ENCODE measurements around the gene GPR137. TPM values are rescaled to one million over a fixed set of nuclear protein-coding genes. Genes with fewer than 3 reads are reported as not detected.

GPR137 gene
- total and polyA plus RNA-seq, 4 donors, result 6.7 to 22.2 (median 9.0) TPM

DNA sequence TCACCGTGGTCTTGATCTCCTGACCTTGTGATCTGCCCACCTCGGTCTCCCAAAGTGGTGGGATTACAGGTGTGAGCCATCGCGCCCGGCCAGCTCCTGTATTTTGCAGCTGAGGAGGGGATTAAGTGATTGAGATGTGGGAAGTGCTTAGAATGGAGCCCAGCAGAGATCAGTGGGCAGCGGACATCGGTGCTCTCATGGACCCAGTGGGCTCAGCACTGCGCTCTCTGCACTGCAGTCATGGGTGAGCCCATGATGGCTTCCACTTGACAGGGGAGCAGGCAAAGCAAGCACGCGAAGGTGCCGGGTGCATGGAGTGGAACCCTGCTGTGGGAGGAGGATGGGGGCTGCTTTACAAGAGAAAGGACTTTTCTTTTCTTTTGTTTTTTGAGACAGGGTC is 45.2 kb downstream of the GPR137 start:
- 85% methylated on average over 11 of the region's 11 CpGs for WGBS

DNA sequence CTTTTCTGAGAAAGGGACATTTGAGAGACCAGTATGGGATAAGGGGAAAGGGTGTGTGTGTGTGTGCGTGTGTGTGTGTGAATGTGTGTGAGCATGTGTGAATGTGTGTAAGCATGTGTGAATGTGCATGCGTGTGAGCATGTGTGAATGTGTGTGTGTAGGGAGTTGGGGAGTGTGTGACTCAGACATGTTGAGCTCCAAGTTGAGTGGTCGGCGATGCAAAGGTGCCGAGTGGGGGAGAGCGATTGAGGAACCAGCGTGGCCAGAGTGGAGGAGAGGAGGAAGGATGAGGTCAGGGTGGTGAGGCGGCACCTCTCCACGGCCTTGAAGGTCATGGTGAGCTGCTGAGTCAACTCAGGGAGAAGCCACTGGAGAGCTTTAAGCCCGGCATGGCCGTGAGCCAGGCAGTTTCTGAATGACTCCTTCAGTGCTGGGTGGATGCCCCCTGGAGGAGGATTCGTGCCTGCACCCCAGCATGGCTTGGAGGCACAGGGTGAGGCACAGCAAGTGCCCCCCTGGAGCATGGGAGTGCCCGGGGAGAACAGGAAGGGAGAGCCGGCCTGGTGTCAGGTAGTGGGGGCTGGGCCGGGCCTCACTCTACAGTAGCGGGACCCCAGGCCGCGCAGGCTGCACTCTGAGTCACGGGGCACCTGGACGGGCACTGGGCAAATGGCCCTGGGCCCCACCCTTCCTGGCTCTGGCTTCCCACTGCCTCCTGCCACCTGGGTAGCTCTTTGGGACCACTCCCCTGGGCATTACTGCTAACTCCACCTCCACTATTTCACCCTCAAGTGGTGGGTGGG is 46.1 kb downstream of the GPR137 start:
- no peaks in the 10 kb centered on the region for H3K36me3 ChIP-seq (ENCODE audit: control insufficient read depth in 4 of 4, insufficient read depth in 3 of 4, low read depth in 1 of 4, low read length in 3 of 4)
- no peak overlapping the region for H3K27ac ChIP-seq (ENCODE audit: low read depth in 1 of 2, low read length in 2 of 2)
- TF ChIP-seq JUND (IDR thresholded peaks at IDR 0.05), result no peak
- TF ChIP-seq NR2F2 (IDR thresholded peaks at IDR 0.05), result no peak
- TF ChIP-seq, protein P1, sequence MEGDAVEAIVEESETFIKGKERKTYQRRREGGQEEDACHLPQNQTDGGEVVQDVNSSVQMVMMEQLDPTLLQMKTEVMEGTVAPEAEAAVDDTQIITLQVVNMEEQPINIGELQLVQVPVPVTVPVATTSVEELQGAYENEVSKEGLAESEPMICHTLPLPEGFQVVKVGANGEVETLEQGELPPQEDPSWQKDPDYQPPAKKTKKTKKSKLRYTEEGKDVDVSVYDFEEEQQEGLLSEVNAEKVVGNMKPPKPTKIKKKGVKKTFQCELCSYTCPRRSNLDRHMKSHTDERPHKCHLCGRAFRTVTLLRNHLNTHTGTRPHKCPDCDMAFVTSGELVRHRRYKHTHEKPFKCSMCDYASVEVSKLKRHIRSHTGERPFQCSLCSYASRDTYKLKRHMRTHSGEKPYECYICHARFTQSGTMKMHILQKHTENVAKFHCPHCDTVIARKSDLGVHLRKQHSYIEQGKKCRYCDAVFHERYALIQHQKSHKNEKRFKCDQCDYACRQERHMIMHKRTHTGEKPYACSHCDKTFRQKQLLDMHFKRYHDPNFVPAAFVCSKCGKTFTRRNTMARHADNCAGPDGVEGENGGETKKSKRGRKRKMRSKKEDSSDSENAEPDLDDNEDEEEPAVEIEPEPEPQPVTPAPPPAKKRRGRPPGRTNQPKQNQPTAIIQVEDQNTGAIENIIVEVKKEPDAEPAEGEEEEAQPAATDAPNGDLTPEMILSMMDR (IDR thresholded peaks at IDR 0.05; ENCODE audit: low read depth, low read length, missing input control), result peak; percentile 29
- no peak for TF ChIP-seq FOXA1 (IDR thresholded peaks at IDR 0.05)
- no peak for TF ChIP-seq RXRA (IDR thresholded peaks at IDR 0.05)
- TF ChIP-seq EGR1 (IDR thresholded peaks at IDR 0.05; ENCODE audit: low read depth in 2 of 2), result no peak
- TF ChIP-seq RAD21 (IDR thresholded peaks at IDR 0.05), result peak in 1 of 2 donors; percentile 61
- TF ChIP-seq, protein P2, sequence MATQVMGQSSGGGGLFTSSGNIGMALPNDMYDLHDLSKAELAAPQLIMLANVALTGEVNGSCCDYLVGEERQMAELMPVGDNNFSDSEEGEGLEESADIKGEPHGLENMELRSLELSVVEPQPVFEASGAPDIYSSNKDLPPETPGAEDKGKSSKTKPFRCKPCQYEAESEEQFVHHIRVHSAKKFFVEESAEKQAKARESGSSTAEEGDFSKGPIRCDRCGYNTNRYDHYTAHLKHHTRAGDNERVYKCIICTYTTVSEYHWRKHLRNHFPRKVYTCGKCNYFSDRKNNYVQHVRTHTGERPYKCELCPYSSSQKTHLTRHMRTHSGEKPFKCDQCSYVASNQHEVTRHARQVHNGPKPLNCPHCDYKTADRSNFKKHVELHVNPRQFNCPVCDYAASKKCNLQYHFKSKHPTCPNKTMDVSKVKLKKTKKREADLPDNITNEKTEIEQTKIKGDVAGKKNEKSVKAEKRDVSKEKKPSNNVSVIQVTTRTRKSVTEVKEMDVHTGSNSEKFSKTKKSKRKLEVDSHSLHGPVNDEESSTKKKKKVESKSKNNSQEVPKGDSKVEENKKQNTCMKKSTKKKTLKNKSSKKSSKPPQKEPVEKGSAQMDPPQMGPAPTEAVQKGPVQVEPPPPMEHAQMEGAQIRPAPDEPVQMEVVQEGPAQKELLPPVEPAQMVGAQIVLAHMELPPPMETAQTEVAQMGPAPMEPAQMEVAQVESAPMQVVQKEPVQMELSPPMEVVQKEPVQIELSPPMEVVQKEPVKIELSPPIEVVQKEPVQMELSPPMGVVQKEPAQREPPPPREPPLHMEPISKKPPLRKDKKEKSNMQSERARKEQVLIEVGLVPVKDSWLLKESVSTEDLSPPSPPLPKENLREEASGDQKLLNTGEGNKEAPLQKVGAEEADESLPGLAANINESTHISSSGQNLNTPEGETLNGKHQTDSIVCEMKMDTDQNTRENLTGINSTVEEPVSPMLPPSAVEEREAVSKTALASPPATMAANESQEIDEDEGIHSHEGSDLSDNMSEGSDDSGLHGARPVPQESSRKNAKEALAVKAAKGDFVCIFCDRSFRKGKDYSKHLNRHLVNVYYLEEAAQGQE (IDR thresholded peaks at IDR 0.05), result no peak
- TF ChIP-seq, protein P3, sequence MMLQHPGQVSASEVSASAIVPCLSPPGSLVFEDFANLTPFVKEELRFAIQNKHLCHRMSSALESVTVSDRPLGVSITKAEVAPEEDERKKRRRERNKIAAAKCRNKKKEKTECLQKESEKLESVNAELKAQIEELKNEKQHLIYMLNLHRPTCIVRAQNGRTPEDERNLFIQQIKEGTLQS (IDR thresholded peaks at IDR 0.05), result no peak
- TF ChIP-seq GABPA (IDR thresholded peaks at IDR 0.05 in 1 of 2, conservative IDR thresholded peaks at IDR 0.05 in 1 of 2), result no peak
- TF ChIP-seq HNF4A (conservative IDR thresholded peaks at IDR 0.05), result no peak
- H3K27me3 ChIP-seq (ENCODE audit: control insufficient read depth in 4 of 4, insufficient read depth in 4 of 4, low read length in 3 of 4), result no peaks in the 10 kb centered on the region
- no peak overlapping the region for H3K9ac ChIP-seq (ENCODE audit: low read depth in 1 of 2, low read length in 2 of 2)
- no peak overlapping the region for H3K4me3 ChIP-seq (ENCODE audit: low read depth in 1 of 3, low read length in 3 of 3)
- DNase-seq (ENCODE audit: low spot score), result peak; percentile 85
- no peaks in the 10 kb centered on the region for H3K9me3 ChIP-seq (ENCODE audit: control insufficient read depth in 4 of 4, low read length in 3 of 4)
- H3K4me1 ChIP-seq (ENCODE audit: control insufficient read depth in 4 of 4, insufficient read depth in 4 of 4, low read length in 3 of 4), result peaks cover 0 to 4% (median 0%) of the 10 kb centered on the region in 4 donors
- WGBS, result 51% methylated on average over 20 of the region's 20 CpGs

More for the DNA sequence above, 45.2 kb downstream of the GPR137 start:
- Histone ChIP-seq H3K9ac (ENCODE audit: low read depth in 1 of 2, low read length in 2 of 2) (no peak overlapping the region), H3K36me3 (ENCODE audit: control insufficient read depth in 4 of 4, insufficient read depth in 3 of 4, low read depth in 1 of 4, low read length in 3 of 4) (no peaks in the 10 kb centered on the region), H3K27me3 (ENCODE audit: control insufficient read depth in 4 of 4, insufficient read depth in 4 of 4, low read length in 3 of 4) (no peaks in the 10 kb centered on the region), H3K27ac (ENCODE audit: low read depth in 1 of 2, low read length in 2 of 2) (no peak overlapping the region), H3K9me3 (ENCODE audit: control insufficient read depth in 4 of 4, low read length in 3 of 4) (no peaks in the 10 kb centered on the region), H3K4me3 (ENCODE audit: low read depth in 1 of 3, low read length in 3 of 3) (no peak overlapping the region), H3K4me1 (ENCODE audit: control insufficient read depth in 4 of 4, insufficient read depth in 4 of 4, low read length in 3 of 4) (peaks cover 0 to 4% (median 0%) of the 10 kb centered on the region in 4 donors)
- TF ChIP-seq EGR1 (IDR thresholded peaks at IDR 0.05; ENCODE audit: low read depth in 2 of 2) (no peak), NR2F2 (IDR thresholded peaks at IDR 0.05) (no peak), TAF1 (conservative IDR thresholded peaks at IDR 0.05) (no peak), GABPA (IDR thresholded peaks at IDR 0.05 in 1 of 2, conservative IDR thresholded peaks at IDR 0.05 in 1 of 2) (no peak), FOXA2 (IDR thresholded peaks at IDR 0.05) (no peak)
- TF ChIP-seq, protein P4, sequence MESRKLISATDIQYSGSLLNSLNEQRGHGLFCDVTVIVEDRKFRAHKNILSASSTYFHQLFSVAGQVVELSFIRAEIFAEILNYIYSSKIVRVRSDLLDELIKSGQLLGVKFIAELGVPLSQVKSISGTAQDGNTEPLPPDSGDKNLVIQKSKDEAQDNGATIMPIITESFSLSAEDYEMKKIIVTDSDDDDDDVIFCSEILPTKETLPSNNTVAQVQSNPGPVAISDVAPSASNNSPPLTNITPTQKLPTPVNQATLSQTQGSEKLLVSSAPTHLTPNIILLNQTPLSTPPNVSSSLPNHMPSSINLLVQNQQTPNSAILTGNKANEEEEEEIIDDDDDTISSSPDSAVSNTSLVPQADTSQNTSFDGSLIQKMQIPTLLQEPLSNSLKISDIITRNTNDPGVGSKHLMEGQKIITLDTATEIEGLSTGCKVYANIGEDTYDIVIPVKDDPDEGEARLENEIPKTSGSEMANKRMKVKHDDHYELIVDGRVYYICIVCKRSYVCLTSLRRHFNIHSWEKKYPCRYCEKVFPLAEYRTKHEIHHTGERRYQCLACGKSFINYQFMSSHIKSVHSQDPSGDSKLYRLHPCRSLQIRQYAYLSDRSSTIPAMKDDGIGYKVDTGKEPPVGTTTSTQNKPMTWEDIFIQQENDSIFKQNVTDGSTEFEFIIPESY (IDR thresholded peaks at IDR 0.05), result no peak
- no peak for DNase-seq (ENCODE audit: low spot score)
